HepG2 (cell line): ENCODE results near the gene RNF175. TPM values are rescaled to one million over a fixed set of nuclear protein-coding genes. Genes with fewer than 3 reads are reported as not detected.

ENCODE experiments used
- ATAC-seq: fragments of 200-7000 bp; cut with Tn5 transposase; 3 replicates; pipeline ENCODE4 v1.9.1; 2020; ENCODE audit warnings: mild to moderate bottlenecking, moderate library complexity
- BruUV-seq: library from RNA; stranded (reverse); fragments of 400-500 nt; replicated peaks from 2 replicates; lab custom pipeline; 2021; lab: Mats Ljungman, UMichigan
- CTCF ChIA-PET: fragments of 300-600 bp; formaldehyde crosslinking; extraction: SDS; loops from one replicate; lab custom pipeline; 2021; ENCODE audit warnings: low total read pairs, inconsistent platforms, low intra/inter-chr PET ratio; lab: Yijun Ruan, JAX
- POLR2A ChIA-PET: fragments of 350-600 bp; sonication (Branson Sonifier 250); formaldehyde crosslinking; loops from one replicate; lab custom pipeline; 2020; ENCODE audit warnings: antibody characterized with exemption, inconsistent platforms; lab: Yijun Ruan, JAX
- DNase-seq: peaks from one replicate; pipeline ENCODE4 v3.0.0-alpha.2; 2015; ENCODE audit warnings: low spot score
- FAIRE-seq: peaks from 3 replicates; lab custom pipeline; 2011; peaks lifted over from hg19 to GRCh38; lab: Jason Lieb, UNC
- H2AFZ ChIP-seq: one replicate; pipeline ENCODE4 v1.6.1; 2011; ENCODE audit warnings: low read length, inconsistent platforms
- H3K27ac ChIP-seq: fragments of 300-600 bp; 3 replicates; pipeline ENCODE4 v1.8.0; 2011; ENCODE audit warnings: mixed run types, mild to moderate bottlenecking, mixed read lengths, low read length, inconsistent platforms; ENCODE audit not compliant: insufficient read depth; ENCODE audit errors: extremely low read length
- H3K27me3 ChIP-seq, 2 experiments: fragments of 200-600 bp in 1 of 2; 2 replicates in 1 of 2; 3 replicates in 1 of 2; pipeline versions ENCODE4 v1.6.0 to v1.8.0; 2011; ENCODE audit warnings: low read length in 2 of 2, mild to moderate bottlenecking in 2 of 2, moderate library complexity in 2 of 2, inconsistent platforms in 1 of 2; ENCODE audit not compliant: insufficient read depth in 2 of 2, control insufficient read depth in 1 of 2
- H3K36me3 ChIP-seq, 2 experiments: fragments of 200-600 bp in 1 of 2; replicated peaks in 1 of 2; 2 replicates in 1 of 2; 3 replicates in 1 of 2; pipeline versions ENCODE4 v1.5.1 to v1.8.0; 2011; ENCODE audit warnings: low read length in 2 of 2, inconsistent platforms in 1 of 2; ENCODE audit not compliant: insufficient read depth in 2 of 2, control insufficient read depth in 1 of 2
- H3K4me1 ChIP-seq: 2 replicates; pipeline ENCODE4 v1.5.1; 2012; ENCODE audit warnings: low read length, inconsistent platforms; ENCODE audit not compliant: insufficient read depth
- H3K4me2 ChIP-seq: 2 replicates; pipeline ENCODE4 v1.6.0; 2011; ENCODE audit warnings: low read depth, low read length, inconsistent platforms
- H3K4me3 ChIP-seq, 3 experiments: fragments of 200-600 bp in 1 of 3; sonication (generic), shearing (Covaris generic) in 1 of 3; replicated peaks in 1 of 3; 2 replicates each; pipeline ENCODE4 v1.5.1; 2011 to 2016; ENCODE audit warnings: low read length in 3 of 3, inconsistent platforms in 2 of 3, low read depth in 2 of 3, mild to moderate bottlenecking in 2 of 3, control low read depth in 1 of 3, mixed read lengths in 1 of 3; ENCODE audit not compliant: insufficient read depth in 1 of 3
- H3K79me2 ChIP-seq: one replicate; pipeline ENCODE4 v1.6.1; 2011; ENCODE audit warnings: low read length, inconsistent platforms; ENCODE audit not compliant: insufficient read depth
- H3K9ac ChIP-seq: 2 replicates; pipeline ENCODE4 v1.6.0; 2011; ENCODE audit warnings: mild to moderate bottlenecking, low read depth, low read length, inconsistent platforms; ENCODE audit not compliant: insufficient read depth
- H3K9me3 ChIP-seq: 2 replicates; pipeline ENCODE4 v1.5.1; 2012; ENCODE audit warnings: mild to moderate bottlenecking, low read length
- H4K20me1 ChIP-seq: 2 replicates; pipeline ENCODE4 v1.6.0; 2011; ENCODE audit warnings: inconsistent platforms, mild to moderate bottlenecking, low read length, moderate library complexity; ENCODE audit not compliant: insufficient read depth
- CENPT ChIP-seq: sonication (generic); formaldehyde crosslinking; IDR thresholded peaks from 2 replicates; pipeline ENCODE4 v1.8.0; 2022; ENCODE audit warnings: low read depth, mild to moderate bottlenecking, moderate library complexity, missing genetic modification reagents
- DNMT3B ChIP-seq: conservative IDR thresholded peaks from 2 replicates; pipeline ENCODE4 v1.6.1; 2016; ENCODE audit warnings: missing biosample characterization, control low read depth
- ELF1 ChIP-seq: sonication (generic); formaldehyde crosslinking; IDR thresholded peaks from 2 replicates; pipeline ENCODE4 v1.4.0; 2020; ENCODE audit warnings: missing genetic modification reagents
- GATAD2A ChIP-seq: IDR thresholded peaks from 2 replicates; pipeline ENCODE4 v1.6.1; 2016
- MAFF ChIP-seq: IDR thresholded peaks from 2 replicates; pipeline ENCODE4 v1.6.1; 2011; ENCODE audit warnings: low read depth, low read length, improper control_type of control experiment
- MAFK ChIP-seq, 2 experiments: IDR thresholded peaks in 1 of 2; conservative IDR thresholded peaks in 1 of 2; 2 replicates each; pipeline ENCODE4 v1.6.1; 2011; ENCODE audit warnings: improper control_type of control experiment in 2 of 2, low read length in 2 of 2
- MED13 ChIP-seq: sonication (generic); formaldehyde crosslinking; IDR thresholded peaks from 2 replicates; pipeline ENCODE4 v1.5.0; 2020; ENCODE audit warnings: missing genetic modification reagents
- ZNF205 ChIP-seq: IDR thresholded peaks from 2 replicates; pipeline ENCODE4 v1.6.1; 2018; ENCODE audit warnings: missing biosample characterization, missing genetic modification reagents
- ZNF263 ChIP-seq: sonication (generic); formaldehyde crosslinking; IDR thresholded peaks from 2 replicates; pipeline ENCODE4 v1.4.0; 2020; ENCODE audit warnings: missing genetic modification reagents
- WGBS: methylation state at CpG from one replicate; pipeline ENCODE4 v1.1.6; 2017; ENCODE audit warnings: low lambda C conversion rate; 5-methylcytosine and 5-hydroxymethylcytosine counted together
- in situ Hi-C: cut with HindIII; loops from 2 replicates; pipeline ENCODE4 v1.10.0; 2017; ENCODE audit warnings: low pct_unique_long_range_greater_than_20kb; ENCODE audit not compliant: extremely low pct_ligation_motif_present
- intact Hi-C: fragments of 100-400 bp; cut with micrococcal nuclease; formaldehyde crosslinking; loops from one replicate; pipeline ENCODE4 v1.10.0; 2022; ENCODE audit not compliant: unreplicated experiment
- polyA plus RNA-seq, 8 experiments: library from polyadenylated mRNA; depleted of rRNA in 3 of 8; stranded (reverse) in 7 of 8; unstranded in 1 of 8; fragments of >200 nt; fragmentation: Illumina TruSeq in 4 of 8; extraction: Trizol in 4 of 8; gene quantifications; 2 replicates each; pipeline versions ENCODE4 v1.2.1 to v1.2.3, GENCODE V29; 2011 to 2016; ENCODE audit warnings: low read depth in 4 of 8, missing spikeins in 1 of 8, mixed read lengths in 1 of 8; ENCODE audit not compliant: insufficient read depth in 1 of 8
- total RNA-seq, 5 experiments: library from RNA; depleted of rRNA; stranded (reverse); fragments of >200 nt; fragmentation: Illumina TruSeq; extraction: Trizol; gene quantifications; 2 replicates each; pipeline ENCODE4 v1.2.3, GENCODE V29; 2016; ENCODE audit warnings: low read depth in 1 of 5

The RNF175 gene
- total and polyA plus RNA-seq, 2 of the 13 experiments (the other 11 are each of a cell fraction or from before 2014, with no cell fraction given): not detected

GRCh38 chr4:153806073-153806472 is 46.2 kb upstream of the RNF175 start:
- H3K4me3 ChIP-seq: no peak overlapping the region
- ChIA-PET POLR2A (no interaction called here), CTCF (no interaction called here)
- H3K27ac ChIP-seq: no peak overlapping the region
- H3K4me2 ChIP-seq: no peak overlapping the region
- no peaks in the 10 kb centered on the region for H3K4me1 ChIP-seq
- H3K9me3 ChIP-seq: no peaks in the 10 kb centered on the region
- FAIRE-seq: no peak
- 51% methylated on average over 16 of the region's 30 CpGs for WGBS
- no peak overlapping the region for H2AFZ ChIP-seq
- intact Hi-C loops (no loop called here), in situ Hi-C loops (no loop called here)
- no peaks in the 10 kb centered on the region for H3K27me3 ChIP-seq
- no peak for DNase-seq
- no peak overlapping the region for H3K9ac ChIP-seq
- no peak for ATAC-seq
- no peaks in the 10 kb centered on the region for H3K79me2 ChIP-seq
- TF ChIP-seq GATAD2A (no peak), MED13 (no peak), ELF1 (CRISPR knock-in tag) (no peak), DNMT3B (CRISPR knock-in tag) (no peak), CENPT (CRISPR knock-in tag) (no peak), ZNF263 (CRISPR knock-in tag) (no peak)
- no TSS peak for BruUV-seq
- H4K20me1 ChIP-seq: no peaks in the 10 kb centered on the region; the same call in 1 of the 2 replicates
- no peaks in the 10 kb centered on the region for H3K36me3 ChIP-seq

DNA sequence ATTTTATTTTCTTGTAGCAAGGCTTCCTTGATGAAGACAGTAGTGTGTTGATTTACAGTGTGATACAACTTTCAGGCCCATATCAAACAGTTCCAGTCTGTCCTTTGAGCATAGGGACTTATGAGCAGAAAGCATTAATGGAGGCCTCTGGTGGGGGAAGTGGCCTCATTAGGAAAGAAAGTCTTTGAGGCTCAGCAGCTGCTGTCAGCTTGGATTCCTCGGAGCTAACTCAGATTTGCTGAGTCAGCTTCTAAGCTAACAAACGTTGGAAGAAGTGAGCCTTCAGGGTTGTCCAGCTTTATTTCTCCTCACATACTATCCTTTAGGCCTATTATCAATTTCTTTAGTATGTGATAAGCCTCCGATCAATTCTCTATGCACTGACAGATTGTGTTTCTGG is 44.9 kb upstream of the RNF175 start:
- in situ Hi-C loops: no loop called here
- H3K79me2 ChIP-seq: no peaks in the 10 kb centered on the region
- FAIRE-seq (no peak), DNase-seq (no peak), ATAC-seq (no peak)
- no TSS peak for BruUV-seq
- intact Hi-C loops: no loop called here
- no peak overlapping the region for H3K4me2 ChIP-seq
- no peaks in the 10 kb centered on the region; the same call in 1 of the 2 replicates for H4K20me1 ChIP-seq
- CTCF ChIA-PET: no interaction called here
- peak; percentile 98 to 99 for TF ChIP-seq MAFK (conservative IDR thresholded peaks at IDR 0.05 in 1 of 2, IDR thresholded peaks at IDR 0.05 in 1 of 2; ENCODE audit: low read length in 2 of 2)
- no peak for TF ChIP-seq ZNF205 (CRISPR knock-in tag)
- peak; percentile 99 for TF ChIP-seq MAFF
- H3K9ac ChIP-seq: no peak overlapping the region
- no peaks in the 10 kb centered on the region for H3K27me3 ChIP-seq
- H2AFZ ChIP-seq: no peak overlapping the region
- POLR2A ChIA-PET: no interaction called here
- WGBS: 29% methylated on average over 2 of the region's 3 CpGs
- H3K4me1 ChIP-seq: no peaks in the 10 kb centered on the region
- no peak overlapping the region for H3K4me3 ChIP-seq
- H3K36me3 ChIP-seq: no peaks in the 10 kb centered on the region
- H3K27ac ChIP-seq: no peak overlapping the region
- H3K9me3 ChIP-seq: no peaks in the 10 kb centered on the region
